HEK293 (cell line): ENCODE data around the gene HES7.

Experiments
- CTCF ChIA-PET: fragments of 350-600 bp; formaldehyde crosslinking; extraction: SDS; loops from one replicate; lab custom pipeline; 2021; ENCODE audit warnings: antibody characterized with exemption; lab: Yijun Ruan, JAX
- POLR2A ChIA-PET: fragments of 300-600 bp; formaldehyde crosslinking; extraction: SDS; loops from one replicate; lab custom pipeline; 2020; ENCODE audit warnings: antibody characterized with exemption, inconsistent platforms; lab: Yijun Ruan, JAX
- H3K27ac ChIP-seq: fragments of 200-500 bp; sonication (Bioruptor generic); 2 replicates; pipeline ENCODE4 v1.5.1; 2014; ENCODE audit warnings: low read depth, low read length, control low read depth, inconsistent platforms; ENCODE audit errors: extremely low read depth
- H3K36me3 ChIP-seq, 2 experiments: fragments of 200-500 bp in 1 of 2; sonication (Bioruptor generic) in 1 of 2; 1 replicate in 1 of 2; 2 replicates in 1 of 2; pipeline ENCODE4 v1.5.1; 2014 to 2017; ENCODE audit warnings: inconsistent platforms in 2 of 2, low read length in 2 of 2; ENCODE audit not compliant: control insufficient read depth in 2 of 2, insufficient read depth in 1 of 2
- H3K4me1 ChIP-seq: fragments of 200-500 bp; sonication (Bioruptor generic); 2 replicates; pipeline ENCODE4 v1.5.1; 2014; ENCODE audit warnings: mild to moderate bottlenecking, low read length, inconsistent platforms; ENCODE audit not compliant: control insufficient read depth, insufficient read depth
- H3K4me3 ChIP-seq: 2 replicates; pipeline ENCODE4 v1.5.1; 2011; ENCODE audit warnings: low read depth, mild to moderate bottlenecking, control low read depth, low read length, moderate library complexity
- H3K9me3 ChIP-seq: fragments of 200-500 bp; sonication (Bioruptor generic); 2 replicates; pipeline ENCODE4 v1.5.1; 2014; ENCODE audit warnings: low read depth, low read length, inconsistent platforms; ENCODE audit not compliant: control insufficient read depth, insufficient read depth
- HOXA7 ChIP-seq: sonication (generic); formaldehyde crosslinking; IDR thresholded peaks from 2 replicates; pipeline ENCODE4 v1.8.1; 2022; ENCODE audit warnings: missing genetic modification reagents, borderline replicate concordance
- PRDM1 ChIP-seq: fragments of 450-650 bp; formaldehyde crosslinking; IDR thresholded peaks from 2 replicates; pipeline ENCODE4; 2016; ENCODE audit warnings: missing biosample characterization, missing genetic modification characterization
- PRDM10 ChIP-seq: fragments of 450-650 bp; formaldehyde crosslinking; IDR thresholded peaks from 2 replicates; pipeline ENCODE4 v1.5.1; 2016; ENCODE audit warnings: missing biosample characterization, missing genetic modification characterization
- TSHZ1 ChIP-seq: fragments of 450-650 bp; formaldehyde crosslinking; IDR thresholded peaks from 2 replicates; pipeline ENCODE4 v1.5.1; 2016; ENCODE audit warnings: missing biosample characterization, missing genetic modification characterization, borderline replicate concordance
- ZEB2 ChIP-seq: fragments of 450-650 bp; formaldehyde crosslinking; IDR thresholded peaks from 2 replicates; pipeline ENCODE4 v1.5.1; 2016; ENCODE audit warnings: missing biosample characterization, missing genetic modification characterization
- ZNF121 ChIP-seq: fragments of 450-650 bp; formaldehyde crosslinking; IDR thresholded peaks from 2 replicates; pipeline ENCODE4 v1.5.1; 2016; ENCODE audit warnings: missing biosample characterization, missing genetic modification characterization
- ZNF341 ChIP-seq: fragments of 450-650 bp; formaldehyde crosslinking; IDR thresholded peaks from 2 replicates; pipeline ENCODE4; 2016; ENCODE audit warnings: low read depth, missing biosample characterization, missing genetic modification characterization
- ZNF394 ChIP-seq: fragments of 450-650 bp; formaldehyde crosslinking; IDR thresholded peaks from 2 replicates; pipeline ENCODE4 v1.5.1; 2016; ENCODE audit warnings: missing biosample characterization, missing genetic modification characterization, mild to moderate bottlenecking, moderate library complexity, borderline replicate concordance
- TF ChIP-seq, protein P1 (sequence below): fragments of 450-650 bp; formaldehyde crosslinking; IDR thresholded peaks from 2 replicates; pipeline ENCODE4 v1.5.1; 2016; ENCODE audit warnings: missing biosample characterization, missing genetic modification characterization

The HES7 gene

GRCh38 chr17:8133399-8133798 lies 9.5 kb upstream of the HES7 start:
- 0 out of 2 replicates have a peak, but pooled peaks cover 4% of the 10 kb centered on the region for H3K4me1 ChIP-seq
- H3K9me3 ChIP-seq, result no peaks in the 10 kb centered on the region
- H3K36me3 ChIP-seq, result no peaks in the 10 kb centered on the region
- H3K27ac ChIP-seq, result peak overlapping the region; percentile 17; the same call in 1 of the 2 replicates
- peak; percentile 51 for TF ChIP-seq ZNF341
- TF ChIP-seq, protein P1, sequence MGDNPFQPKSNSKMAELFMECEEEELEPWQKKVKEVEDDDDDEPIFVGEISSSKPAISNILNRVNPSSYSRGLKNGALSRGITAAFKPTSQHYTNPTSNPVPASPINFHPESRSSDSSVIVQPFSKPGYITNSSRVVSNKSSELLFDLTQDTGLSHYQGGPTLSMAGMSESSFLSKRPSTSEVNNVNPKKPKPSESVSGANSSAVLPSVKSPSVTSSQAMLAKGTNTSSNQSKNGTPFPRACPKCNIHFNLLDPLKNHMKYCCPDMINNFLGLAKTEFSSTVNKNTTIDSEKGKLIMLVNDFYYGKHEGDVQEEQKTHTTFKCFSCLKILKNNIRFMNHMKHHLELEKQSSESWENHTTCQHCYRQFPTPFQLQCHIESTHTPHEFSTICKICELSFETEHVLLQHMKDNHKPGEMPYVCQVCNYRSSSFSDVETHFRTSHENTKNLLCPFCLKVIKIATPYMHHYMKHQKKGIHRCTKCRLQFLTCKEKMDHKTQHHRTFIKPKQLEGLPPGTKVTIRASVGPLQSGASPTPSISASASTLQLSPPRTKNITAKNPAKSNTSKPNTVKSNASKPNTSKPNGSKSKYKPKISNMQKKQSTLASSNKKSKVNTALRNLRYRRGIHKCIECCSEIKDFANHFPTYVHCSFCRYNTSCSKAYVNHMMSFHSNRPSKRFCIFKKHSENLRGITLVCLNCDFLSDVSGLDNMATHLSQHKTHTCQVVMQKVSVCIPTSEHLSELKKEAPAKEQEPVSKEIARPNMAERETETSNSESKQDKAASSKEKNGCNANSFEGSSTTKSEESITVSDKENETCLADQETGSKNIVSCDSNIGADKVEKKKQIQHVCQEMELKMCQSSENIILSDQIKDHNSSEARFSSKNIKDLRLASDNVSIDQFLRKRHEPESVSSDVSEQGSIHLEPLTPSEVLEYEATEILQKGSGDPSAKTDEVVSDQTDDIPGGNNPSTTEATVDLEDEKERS (tag by site-specific recombination), result no peak
- POLR2A ChIA-PET, result no interaction called here
- CTCF ChIA-PET, result interaction anchor here (0.6 to 2.0 kb wide), 7 partner anchors 9 to 1407 kb away, joined by 3 to 11 read pairs (median 5); partner anchors contain the start of gene HES7
- H3K4me3 ChIP-seq, result no peak overlapping the region

DNA sequence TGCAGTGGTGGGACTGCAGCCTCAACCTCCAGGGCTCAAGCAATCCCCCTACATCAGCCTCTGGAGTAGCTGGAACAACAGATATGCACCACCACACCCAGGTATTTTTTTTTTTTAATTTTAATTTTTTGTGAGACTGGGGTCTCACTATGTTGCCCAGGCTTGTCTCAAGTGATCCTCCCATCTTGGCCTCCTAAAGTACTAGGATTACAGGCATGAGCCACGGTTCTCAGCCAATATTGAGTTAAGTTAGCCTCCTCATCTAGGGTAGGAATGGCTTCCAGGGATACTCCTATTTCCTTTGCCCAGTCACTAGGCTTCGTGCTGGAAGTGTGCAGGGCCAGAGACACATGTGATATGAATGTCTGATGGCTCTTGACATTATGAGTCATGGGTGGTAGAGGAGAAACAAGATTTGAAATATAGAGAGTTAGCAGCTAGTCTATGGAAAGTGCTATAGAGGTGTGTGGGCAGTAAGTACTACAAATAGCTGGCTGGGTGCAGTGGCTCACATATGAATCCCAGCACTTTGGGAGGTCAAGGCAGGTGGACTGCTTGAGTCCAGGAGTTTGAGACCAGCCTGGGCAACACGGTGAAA lies 8.0 kb upstream of the HES7 start:
- no peaks in the 10 kb centered on the region for H3K9me3 ChIP-seq
- no peak overlapping the region for H3K4me3 ChIP-seq
- no peaks in the 10 kb centered on the region for H3K36me3 ChIP-seq
- ChIA-PET POLR2A (no interaction called here), CTCF (interaction anchor here (0.6 to 2.0 kb wide), 7 partner anchors 9 to 695 kb away, joined by 3 to 11 read pairs (median 4); no protein-coding TSS in a partner anchor)
- no peak for TF ChIP-seq HOXA7 (CRISPR knock-in tag)
- TF ChIP-seq PRDM10 (tag by site-specific recombination), result no peak
- peak; percentile 43; the same call in 1 of the 2 replicates for TF ChIP-seq ZNF394 (tag by site-specific recombination)
- no peak for TF ChIP-seq ZEB2 (tag by site-specific recombination)
- TF ChIP-seq ZNF121 (tag by site-specific recombination), result peak; percentile 90
- TF ChIP-seq PRDM1 (tag by site-specific recombination), result peak; percentile 70; the same call in 1 of the 2 replicates
- no peak for TF ChIP-seq TSHZ1
- H3K4me1 ChIP-seq, result 0 out of 2 replicates have a peak, but pooled peaks cover 3% of the 10 kb centered on the region
- no peak overlapping the region for H3K27ac ChIP-seq
